AG04450 (cell line): ENCODE data around the gene ABLIM3. TPM values are rescaled to one million over a fixed set of nuclear protein-coding genes. Genes with fewer than 3 reads are reported as not detected.

Experiments
- CTCF ChIA-PET: fragments of 300-600, 350-600 bp; formaldehyde crosslinking; extraction: SDS; loops from one replicate; lab custom pipeline; 2022; ENCODE audit warnings: antibody characterized with exemption, inconsistent platforms; lab: Charles Lee
- POLR2A ChIA-PET: fragments of 350-600 bp; formaldehyde crosslinking; extraction: SDS; loops from one replicate; lab custom pipeline; 2021; ENCODE audit warnings: antibody characterized with exemption, inconsistent platforms; lab: Yijun Ruan, JAX
- DNase-seq: peaks from one replicate; pipeline ENCODE4 v3.0.0-alpha.2; 2011; ENCODE audit warnings: low read depth, low spot score
- H3K27ac ChIP-seq: one replicate; pipeline ENCODE4 v1.5.1; 2012; ENCODE audit warnings: low read depth, low read length, control low read depth
- H3K27me3 ChIP-seq: one replicate; pipeline ENCODE4 v1.6.0; 2012; ENCODE audit warnings: low read length; ENCODE audit not compliant: control insufficient read depth, insufficient read depth
- H3K4me3 ChIP-seq: 2 replicates; pipeline ENCODE4 v1.5.1; 2011; ENCODE audit warnings: mild to moderate bottlenecking, low read depth, low read length, control low read depth
- H3K9me3 ChIP-seq: 2 replicates; pipeline ENCODE4 v1.5.1; 2012; ENCODE audit warnings: low read length; ENCODE audit not compliant: control insufficient read depth, insufficient read depth
- polyA plus RNA-seq: library from polyadenylated mRNA; depleted of rRNA; stranded (reverse); fragments of >200 nt; gene quantifications from 2 replicates; pipeline ENCODE4 v1.2.3, GENCODE V29; 2011
- TF ChIP-seq, protein P1 (sequence below): IDR thresholded peaks from 2 replicates; pipeline ENCODE4 v1.5.1; 2011; ENCODE audit warnings: low read depth, low read length, control low read depth, inconsistent platforms

The ABLIM3 gene
- polyA plus RNA-seq, 1 experiment, result 52.6 TPM

DNA sequence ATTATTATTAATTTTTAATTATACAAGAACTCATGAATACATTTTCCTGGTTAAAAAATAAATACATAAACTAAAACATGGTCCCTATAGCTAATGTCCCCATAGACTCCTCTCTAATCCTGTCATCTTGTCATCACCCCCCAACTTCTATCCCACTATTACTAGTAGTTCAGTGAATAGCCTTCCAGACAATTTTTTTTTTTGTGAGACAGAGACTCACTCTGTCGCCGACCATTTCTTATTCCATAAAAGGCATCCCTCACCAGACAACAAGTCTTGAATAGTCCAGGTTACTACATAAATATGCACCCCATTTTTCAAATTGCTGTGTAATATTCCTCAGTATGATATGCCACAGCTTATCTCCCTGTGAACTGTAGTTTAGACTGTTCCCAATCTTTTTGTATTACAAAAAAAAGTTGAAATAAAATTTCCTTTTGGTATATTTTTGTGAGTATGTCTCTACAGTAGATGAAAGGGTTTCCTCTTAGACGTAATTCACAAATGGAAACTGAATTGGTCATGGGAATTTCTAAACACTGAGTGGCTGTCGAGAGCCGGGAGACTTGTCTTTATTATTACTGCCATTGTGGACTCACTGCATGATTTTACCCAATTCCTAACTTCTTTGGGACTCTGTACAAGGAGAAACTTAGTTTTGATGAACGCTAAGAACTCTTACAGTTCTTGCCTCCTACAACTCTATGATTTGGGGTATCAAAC lies 6.4 kb upstream of the ABLIM3 start:
- POLR2A ChIA-PET, result interaction anchor here (0.5 kb wide), 1 partner anchor 90 kb away, joined by 3 read pairs; no protein-coding TSS in a partner anchor
- peak overlapping the region; percentile 77 for H3K27ac ChIP-seq
- no peaks in the 10 kb centered on the region for H3K9me3 ChIP-seq
- CTCF ChIA-PET, result interaction anchor here (0.6 to 2.3 kb wide), 8 partner anchors 9 to 404 kb away, joined by 3 to 9 read pairs (median 6); no protein-coding TSS in a partner anchor
- no peak overlapping the region for H3K4me3 ChIP-seq
- no peaks in the 10 kb centered on the region for H3K27me3 ChIP-seq
- TF ChIP-seq, protein P1, sequence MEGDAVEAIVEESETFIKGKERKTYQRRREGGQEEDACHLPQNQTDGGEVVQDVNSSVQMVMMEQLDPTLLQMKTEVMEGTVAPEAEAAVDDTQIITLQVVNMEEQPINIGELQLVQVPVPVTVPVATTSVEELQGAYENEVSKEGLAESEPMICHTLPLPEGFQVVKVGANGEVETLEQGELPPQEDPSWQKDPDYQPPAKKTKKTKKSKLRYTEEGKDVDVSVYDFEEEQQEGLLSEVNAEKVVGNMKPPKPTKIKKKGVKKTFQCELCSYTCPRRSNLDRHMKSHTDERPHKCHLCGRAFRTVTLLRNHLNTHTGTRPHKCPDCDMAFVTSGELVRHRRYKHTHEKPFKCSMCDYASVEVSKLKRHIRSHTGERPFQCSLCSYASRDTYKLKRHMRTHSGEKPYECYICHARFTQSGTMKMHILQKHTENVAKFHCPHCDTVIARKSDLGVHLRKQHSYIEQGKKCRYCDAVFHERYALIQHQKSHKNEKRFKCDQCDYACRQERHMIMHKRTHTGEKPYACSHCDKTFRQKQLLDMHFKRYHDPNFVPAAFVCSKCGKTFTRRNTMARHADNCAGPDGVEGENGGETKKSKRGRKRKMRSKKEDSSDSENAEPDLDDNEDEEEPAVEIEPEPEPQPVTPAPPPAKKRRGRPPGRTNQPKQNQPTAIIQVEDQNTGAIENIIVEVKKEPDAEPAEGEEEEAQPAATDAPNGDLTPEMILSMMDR, result no peak
- DNase-seq, result no peak

DNA sequence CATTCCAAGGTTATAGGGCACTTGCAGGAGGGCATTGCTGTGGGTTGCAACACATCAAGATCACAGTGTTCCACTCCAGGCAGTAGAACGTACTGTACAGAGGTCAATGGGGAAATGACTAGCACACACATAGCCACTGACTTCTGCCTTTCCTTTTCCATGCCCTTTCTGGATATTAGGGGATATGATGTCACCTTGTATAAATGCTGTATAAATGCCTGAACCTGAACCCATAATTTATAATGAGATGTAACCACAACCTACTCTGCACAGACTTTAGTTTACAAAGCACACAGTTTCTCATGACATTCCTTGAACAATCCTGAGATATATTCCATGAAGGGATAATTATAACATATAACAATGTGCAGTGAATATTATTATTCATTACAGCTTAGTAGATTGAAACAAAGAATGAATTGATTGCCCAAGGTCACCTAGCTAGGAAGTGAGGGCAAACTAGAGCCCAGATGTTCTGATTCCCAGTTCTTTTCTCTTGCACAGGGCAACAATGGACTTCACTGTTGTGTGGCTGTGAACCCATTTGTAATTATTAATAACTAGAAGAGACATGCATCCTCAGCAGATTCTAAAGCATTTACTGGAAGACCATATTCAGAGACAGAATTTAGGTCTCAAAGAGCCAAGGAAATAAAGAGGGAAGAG lies 5.6 kb upstream of the ABLIM3 start:
- Histone ChIP-seq H3K9me3 (no peaks in the 10 kb centered on the region), H3K27me3 (no peaks in the 10 kb centered on the region), H3K4me3 (no peak overlapping the region), H3K27ac (peak overlapping the region; percentile 77)
- CTCF ChIA-PET, result interaction anchor here (1.3 to 2.3 kb wide), 3 partner anchors 21 to 102 kb away, joined by 4 to 9 read pairs (median 9); no protein-coding TSS in a partner anchor
- TF ChIP-seq, protein P1, result no peak
- peak; percentile 62 for DNase-seq
- POLR2A ChIA-PET, result interaction anchor here (0.7 kb wide), 1 partner anchor 293 kb away, joined by 3 read pairs; no protein-coding TSS in a partner anchor

DNA sequence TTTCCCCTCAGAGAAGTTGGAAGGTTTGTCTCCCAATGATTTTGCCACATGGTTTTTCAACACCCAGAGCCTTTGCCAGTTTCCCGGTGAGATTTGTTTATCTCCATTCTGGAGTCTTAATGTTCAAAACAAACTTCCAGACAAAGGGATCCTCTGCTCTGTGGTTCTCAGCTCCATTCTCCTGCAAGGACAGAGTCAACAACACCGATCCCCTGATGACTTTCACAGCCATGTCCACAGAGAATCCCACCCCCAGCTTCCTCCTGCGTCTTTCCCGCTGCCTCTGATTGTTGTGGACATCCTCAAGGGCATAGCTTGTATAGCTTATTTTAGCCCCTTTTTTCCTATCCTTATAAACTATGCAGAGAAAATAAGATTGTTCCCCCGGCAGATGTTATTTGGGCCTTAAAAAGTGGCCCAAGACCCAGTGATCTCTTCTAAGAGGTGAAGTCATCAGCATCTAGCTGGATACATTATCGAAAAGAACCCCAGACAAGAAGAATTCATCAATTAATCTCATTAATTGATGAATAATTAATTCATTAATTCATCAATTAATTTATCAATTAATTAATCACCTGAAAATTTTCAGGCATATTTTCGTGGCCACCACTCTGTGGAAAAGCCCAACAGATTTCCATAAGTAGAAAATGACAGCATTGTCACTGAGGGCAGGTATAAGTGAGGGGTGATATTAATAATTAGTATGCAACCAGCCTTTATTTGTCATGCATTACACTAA lies 2.9 kb upstream of the ABLIM3 start:
- H3K4me3 ChIP-seq, result no peak overlapping the region
- TF ChIP-seq, protein P1, result no peak
- no peaks in the 10 kb centered on the region for H3K27me3 ChIP-seq
- no peak overlapping the region for H3K27ac ChIP-seq
- peaks cover 3% of the 10 kb centered on the region; the same call in 1 of the 2 replicates for H3K9me3 ChIP-seq
- ChIA-PET CTCF (interaction anchor here (0.7 to 8.0 kb wide), 8 partner anchors 9 to 407 kb away, joined by 3 to 103 read pairs (median 4); no protein-coding TSS in a partner anchor), POLR2A (no interaction called here)
- DNase-seq, result no peak

DNA sequence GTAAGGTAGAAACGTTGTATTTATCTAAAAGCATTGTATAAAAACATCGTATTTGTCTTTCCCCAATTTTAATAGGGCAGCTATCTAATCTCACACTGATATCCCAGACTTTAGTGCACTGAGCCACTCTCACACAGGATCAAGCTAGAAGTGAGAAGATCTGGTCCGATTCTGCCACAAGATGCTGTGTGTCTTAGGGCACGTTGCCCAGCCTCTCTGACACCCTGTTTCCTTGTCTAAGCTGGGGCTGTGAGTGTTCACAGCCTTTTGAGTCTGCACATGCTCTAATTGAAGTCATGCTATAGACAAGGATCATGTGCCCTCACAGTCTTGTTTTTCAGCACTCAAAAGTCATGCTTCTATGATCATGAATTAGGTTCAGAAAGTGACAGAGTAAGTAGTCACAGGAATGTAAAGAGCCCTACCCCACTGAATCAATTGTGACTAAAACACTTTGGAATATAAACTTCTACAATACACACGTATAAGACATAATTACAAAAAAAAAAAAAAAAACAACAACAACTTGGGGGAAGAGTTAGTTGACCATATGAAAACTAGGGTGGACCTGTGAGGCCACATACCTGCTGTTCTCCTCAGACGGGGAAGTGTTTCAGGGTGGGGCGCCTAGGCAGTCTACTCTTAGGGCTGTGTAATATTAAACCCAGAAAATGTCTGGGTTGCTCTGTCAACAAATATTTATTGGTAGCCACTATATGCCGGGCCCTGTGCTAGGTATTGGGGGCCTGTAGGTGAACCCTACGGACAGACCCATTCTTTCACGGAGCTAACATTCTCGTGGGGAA lies 893 bp upstream of the ABLIM3 start:
- Histone ChIP-seq H3K27me3 (no peaks in the 10 kb centered on the region), H3K27ac (no peak overlapping the region), H3K9me3 (peaks cover 3% of the 10 kb centered on the region; the same call in 1 of the 2 replicates), H3K4me3 (no peak overlapping the region)
- TF ChIP-seq, protein P1, result no peak
- POLR2A ChIA-PET, result no interaction called here
- CTCF ChIA-PET, result interaction anchor here (1.0 to 8.0 kb wide), 15 partner anchors 9 to 118 kb away, joined by 3 to 103 read pairs (median 9); no protein-coding TSS in a partner anchor
- DNase-seq, result no peak
